MCF 10A (cell line): ENCODE measurements around the gene ADSS2. TPM values are rescaled to one million over a fixed set of nuclear protein-coding genes. Genes with fewer than 3 reads are reported as not detected.

Experiments
- BruUV-seq: library from RNA; stranded (reverse); fragments of 400-500 nt; replicated peaks from 2 replicates; lab custom pipeline; 2021; lab: Mats Ljungman, UMichigan
- CTCF ChIA-PET: fragments of 300-600 bp; sonication (Branson Sonifier 250); formaldehyde crosslinking; extraction: SDS; loops from one replicate; lab custom pipeline; 2021; ENCODE audit warnings: antibody characterized with exemption, inconsistent platforms; lab: Yijun Ruan, JAX
- POLR2A ChIA-PET: fragments of 300-600, 350-650 bp; sonication (Branson Sonifier 250); formaldehyde crosslinking; extraction: SDS; loops from one replicate; lab custom pipeline; 2020; ENCODE audit warnings: antibody characterized with exemption, inconsistent platforms; lab: Yijun Ruan, JAX
- DNase-seq: peaks from one replicate; pipeline ENCODE4 v3.0.0-alpha.2; 2018; ENCODE audit not compliant: unreplicated experiment
- H3K27ac Mint-ChIP-seq: one replicate; pipeline ENCODE4 v1.8.0; 2022; ENCODE audit warnings: mild to moderate bottlenecking, low read depth, mixed read lengths; ENCODE audit not compliant: unreplicated experiment
- H3K27me3 Mint-ChIP-seq: one replicate; pipeline ENCODE4 v1.8.0; 2022; ENCODE audit warnings: mixed read lengths; ENCODE audit not compliant: insufficient read depth, unreplicated experiment
- H3K36me3 Mint-ChIP-seq: one replicate; pipeline ENCODE4 v1.8.0; 2022; ENCODE audit warnings: mild to moderate bottlenecking, moderate library complexity, mixed read lengths; ENCODE audit not compliant: insufficient read depth, unreplicated experiment
- H3K4me1 Mint-ChIP-seq: one replicate; pipeline ENCODE4 v1.8.0; 2022; ENCODE audit warnings: mixed read lengths; ENCODE audit not compliant: insufficient read depth, unreplicated experiment
- H3K4me3 Mint-ChIP-seq: one replicate; pipeline ENCODE4 v1.8.0; 2022; ENCODE audit warnings: mild to moderate bottlenecking, moderate library complexity, mixed read lengths; ENCODE audit not compliant: unreplicated experiment
- H3K9me3 Mint-ChIP-seq: one replicate; pipeline ENCODE4 v1.8.0; 2022; ENCODE audit warnings: mixed read lengths; ENCODE audit not compliant: unreplicated experiment
- intact Hi-C: fragments of 100-400 bp; cut with micrococcal nuclease; formaldehyde crosslinking; loops from 2 replicates; pipeline ENCODE4 v1.14.1; 2022
- total RNA-seq: library from RNA; stranded (reverse); gene quantifications from 2 replicates; pipeline ENCODE4 v1.2.3, GENCODE V29; 2022
- TF ChIP-seq, protein P1 (sequence below): fragments of 200-600 bp; IDR thresholded peaks from one replicate; pipeline ENCODE4 v1.8.0; 2022; ENCODE audit warnings: antibody characterized with exemption, mild to moderate bottlenecking; ENCODE audit not compliant: unreplicated experiment

The ADSS2 gene
- total RNA-seq, 1 experiment from 2014 or later: 87.5 TPM

- CTCF ChIA-PET: interaction anchor here (1.7 kb wide), 1 partner anchor 13 kb away, joined by 5 read pairs; no protein-coding TSS in a partner anchor
- Mint-ChIP-seq H3K4me1 (peaks cover 9% of the 10 kb centered on the region), H3K9me3 (no peaks in the 10 kb centered on the region), H3K4me3 (no peak overlapping the region), H3K27ac (no peak overlapping the region), H3K27me3 (no peaks in the 10 kb centered on the region), H3K36me3 (peaks cover 5% of the 10 kb centered on the region)
- intact Hi-C loops: no loop called here
- no TSS peak for BruUV-seq
- TF ChIP-seq, protein P1, sequence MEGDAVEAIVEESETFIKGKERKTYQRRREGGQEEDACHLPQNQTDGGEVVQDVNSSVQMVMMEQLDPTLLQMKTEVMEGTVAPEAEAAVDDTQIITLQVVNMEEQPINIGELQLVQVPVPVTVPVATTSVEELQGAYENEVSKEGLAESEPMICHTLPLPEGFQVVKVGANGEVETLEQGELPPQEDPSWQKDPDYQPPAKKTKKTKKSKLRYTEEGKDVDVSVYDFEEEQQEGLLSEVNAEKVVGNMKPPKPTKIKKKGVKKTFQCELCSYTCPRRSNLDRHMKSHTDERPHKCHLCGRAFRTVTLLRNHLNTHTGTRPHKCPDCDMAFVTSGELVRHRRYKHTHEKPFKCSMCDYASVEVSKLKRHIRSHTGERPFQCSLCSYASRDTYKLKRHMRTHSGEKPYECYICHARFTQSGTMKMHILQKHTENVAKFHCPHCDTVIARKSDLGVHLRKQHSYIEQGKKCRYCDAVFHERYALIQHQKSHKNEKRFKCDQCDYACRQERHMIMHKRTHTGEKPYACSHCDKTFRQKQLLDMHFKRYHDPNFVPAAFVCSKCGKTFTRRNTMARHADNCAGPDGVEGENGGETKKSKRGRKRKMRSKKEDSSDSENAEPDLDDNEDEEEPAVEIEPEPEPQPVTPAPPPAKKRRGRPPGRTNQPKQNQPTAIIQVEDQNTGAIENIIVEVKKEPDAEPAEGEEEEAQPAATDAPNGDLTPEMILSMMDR: no peak
- POLR2A ChIA-PET: interaction anchor here (1.1 kb wide), 1 partner anchor 16 kb away, joined by 3 read pairs; no protein-coding TSS in a partner anchor
- no peak for DNase-seq
Observed at GRCh38 chr1:244387415-244387814, 64.3 kb downstream of the ADSS2 start.

DNA sequence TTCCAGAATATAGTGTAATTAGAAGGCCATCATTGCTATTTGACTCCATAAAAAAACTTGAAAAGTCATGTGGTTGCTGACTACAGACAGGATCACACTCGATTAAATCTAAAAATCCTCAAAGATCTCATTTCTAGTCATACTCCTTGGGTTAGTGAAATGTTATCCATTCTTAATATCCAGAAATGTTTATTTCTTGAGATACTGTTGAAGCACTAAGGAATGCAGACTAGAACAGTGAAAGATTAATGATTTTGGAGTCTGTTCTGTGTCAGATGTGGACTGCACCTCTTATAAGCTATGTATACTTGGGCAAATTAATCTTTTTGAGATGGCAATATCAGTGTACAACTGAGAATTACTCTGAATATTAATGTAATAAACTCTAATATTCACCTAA lies 65.1 kb downstream of the ADSS2 start:
- BruUV-seq: no TSS peak
- no peak overlapping the region for H3K27ac Mint-ChIP-seq
- ChIA-PET CTCF (interaction anchor here (1.7 kb wide), 1 partner anchor 14 kb away, joined by 5 read pairs; no protein-coding TSS in a partner anchor), POLR2A (interaction anchor here (1.1 kb wide), 1 partner anchor 15 kb away, joined by 3 read pairs; no protein-coding TSS in a partner anchor)
- H3K36me3 Mint-ChIP-seq: peaks cover 5% of the 10 kb centered on the region
- H3K4me1 Mint-ChIP-seq: peaks cover 11% of the 10 kb centered on the region
- no peak overlapping the region for H3K4me3 Mint-ChIP-seq
- H3K9me3 Mint-ChIP-seq: no peaks in the 10 kb centered on the region
- no peak for DNase-seq
- H3K27me3 Mint-ChIP-seq: no peaks in the 10 kb centered on the region
- intact Hi-C loops: no loop called here
- TF ChIP-seq, protein P1: no peak

- ChIA-PET POLR2A (interaction anchor here (0.8 to 1.4 kb wide), 2 partner anchors 9 to 13 kb away, joined by 3 to 8 read pairs; no protein-coding TSS in a partner anchor), CTCF (interaction anchor here (0.6 to 1.3 kb wide), 4 partner anchors 9 to 749 kb away, joined by 3 read pairs; no protein-coding TSS in a partner anchor)
- no peak for DNase-seq
- Mint-ChIP-seq H3K27ac (no peak overlapping the region), H3K4me3 (no peak overlapping the region), H3K27me3 (no peaks in the 10 kb centered on the region), H3K4me1 (peaks cover 11% of the 10 kb centered on the region), H3K9me3 (no peaks in the 10 kb centered on the region), H3K36me3 (peaks cover 5% of the 10 kb centered on the region)
- TF ChIP-seq, protein P1: no peak
- intact Hi-C loops: no loop called here
- BruUV-seq: no TSS peak
Observed at GRCh38 chr1:244384066-244384465, 67.6 kb downstream of the ADSS2 start.

- intact Hi-C loops: no loop called here
- Mint-ChIP-seq H3K27ac (peak overlapping the region; percentile 2), H3K9me3 (no peaks in the 10 kb centered on the region), H3K27me3 (no peaks in the 10 kb centered on the region), H3K4me1 (peaks cover 11% of the 10 kb centered on the region), H3K4me3 (no peak overlapping the region), H3K36me3 (peaks cover 5% of the 10 kb centered on the region)
- TF ChIP-seq, protein P1: no peak
- DNase-seq: no peak
- POLR2A ChIA-PET: interaction anchor here (1.4 kb wide), 1 partner anchor 12 kb away, joined by 8 read pairs; no protein-coding TSS in a partner anchor
- BruUV-seq: no TSS peak
- CTCF ChIA-PET: interaction anchor here (0.6 to 1.4 kb wide), 5 partner anchors 9 to 61 kb away, joined by 3 to 5 read pairs (median 3); no protein-coding TSS in a partner anchor
Observed at GRCh38 chr1:244383278-244383884, 68.3 kb downstream of the ADSS2 start.
